Thyroid gland (tissue), 4 donors: Measurements from ENCODE around the gene BANF2. TPM values are rescaled to one million over a fixed set of nuclear protein-coding genes. Genes with fewer than 3 reads are reported as not detected.

Source experiments
- DNase-seq, 2 donors: peaks; one replicate each; pipeline ENCODE4 v3.0.0-alpha.2; 2019
- H3K27ac ChIP-seq, 3 donors: fragments of 200-600 bp; sonication (generic); 1 replicate in 2 of 3; 2 replicates in 1 of 3; pipeline ENCODE4 v1.5.1; 2016 to 2019; ENCODE audit warnings: mild to moderate bottlenecking in 1 of 3, moderate library complexity in 1 of 3
- H3K27me3 ChIP-seq: fragments of 200-600 bp; sonication (generic); one replicate; pipeline ENCODE4 v1.5.1; 2019
- H3K36me3 ChIP-seq, 2 donors: fragments of 200-600 bp; sonication (generic); one replicate each; pipeline ENCODE4 v1.5.1; 2016 to 2019
- H3K4me1 ChIP-seq, 2 donors: fragments of 200-600 bp; sonication (generic); one replicate each; pipeline ENCODE4 v1.5.1; 2017 to 2019
- H3K4me3 ChIP-seq, 3 donors: fragments of 200-600 bp; sonication (generic); replicated peaks in 1 of 3; 1 replicate in 2 of 3; 2 replicates in 1 of 3; pipeline ENCODE4 v1.5.1; 2016; ENCODE audit warnings: mild to moderate bottlenecking in 1 of 3
- H3K9me3 ChIP-seq: fragments of 200-600 bp; sonication (generic); one replicate; pipeline ENCODE4 v1.5.1; 2017
- POLR2A ChIP-seq, 2 donors: fragments of 450-650 bp; IDR thresholded peaks; one replicate each; pipeline ENCODE4 v1.6.1; 2017; ENCODE audit warnings: antibody characterized with exemption in 2 of 2, mild to moderate bottlenecking in 2 of 2, moderate library complexity in 1 of 2
- WGBS, 2 donors: methylation state at CpG; one replicate each; pipeline ENCODE4 v1.1.5; 2017; 5-methylcytosine and 5-hydroxymethylcytosine counted together
- intact Hi-C: fragments of 100-400 bp; cut with DNase I; formaldehyde crosslinking; loops from one replicate; pipeline ENCODE4 v1.15.1; 2023
- total RNA-seq, 4 donors: library from RNA; depleted of rRNA; stranded (reverse); fragments of >200 nt; gene quantifications; one replicate each; pipeline ENCODE4 v1.2.3, GENCODE V29; 2016
- TF ChIP-seq, protein P1 (sequence below), 6 experiments: fragments of 200-600 bp in 3 of 6; fragments of 450-650 bp in 3 of 6; sonication (generic) in 3 of 6; IDR thresholded peaks; one replicate each; pipeline ENCODE4 v1.5.1; 2016 to 2019; ENCODE audit warnings: antibody characterized with exemption in 6 of 6, mild to moderate bottlenecking in 2 of 6, inconsistent platforms in 1 of 6, moderate library complexity in 1 of 6

BANF2 gene
- total RNA-seq, 4 donors from 2014 or later: 15.2 TPM; not detected in 3

DNA sequence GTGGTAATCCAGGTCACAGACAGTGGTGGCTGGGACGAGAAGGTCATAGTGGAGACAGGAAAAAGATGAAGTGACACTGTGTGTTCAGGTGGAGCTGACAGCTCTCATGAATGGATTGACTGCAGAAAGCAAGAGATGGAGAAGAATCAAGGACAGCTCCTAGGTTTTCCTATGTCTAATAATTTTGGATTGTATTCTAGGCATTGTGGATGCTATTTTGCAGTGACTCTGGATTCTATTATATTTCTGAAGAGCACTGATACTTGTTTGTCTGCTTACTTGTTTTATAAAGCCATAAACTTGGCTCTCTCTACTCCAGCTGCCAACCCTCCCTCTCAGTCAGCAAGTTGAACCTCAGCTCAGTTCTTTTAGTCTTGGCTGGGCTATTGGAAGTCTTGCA is 58.7 kb downstream of the BANF2 start:
- no peak for DNase-seq
- no peak overlapping the region for H3K4me3 ChIP-seq
- intact Hi-C loops: no loop called here
- no peaks in the 10 kb centered on the region for H3K27me3 ChIP-seq
- TF ChIP-seq POLR2A (IDR thresholded peaks at IDR 0.05): no peak
- TF ChIP-seq, protein P1, sequence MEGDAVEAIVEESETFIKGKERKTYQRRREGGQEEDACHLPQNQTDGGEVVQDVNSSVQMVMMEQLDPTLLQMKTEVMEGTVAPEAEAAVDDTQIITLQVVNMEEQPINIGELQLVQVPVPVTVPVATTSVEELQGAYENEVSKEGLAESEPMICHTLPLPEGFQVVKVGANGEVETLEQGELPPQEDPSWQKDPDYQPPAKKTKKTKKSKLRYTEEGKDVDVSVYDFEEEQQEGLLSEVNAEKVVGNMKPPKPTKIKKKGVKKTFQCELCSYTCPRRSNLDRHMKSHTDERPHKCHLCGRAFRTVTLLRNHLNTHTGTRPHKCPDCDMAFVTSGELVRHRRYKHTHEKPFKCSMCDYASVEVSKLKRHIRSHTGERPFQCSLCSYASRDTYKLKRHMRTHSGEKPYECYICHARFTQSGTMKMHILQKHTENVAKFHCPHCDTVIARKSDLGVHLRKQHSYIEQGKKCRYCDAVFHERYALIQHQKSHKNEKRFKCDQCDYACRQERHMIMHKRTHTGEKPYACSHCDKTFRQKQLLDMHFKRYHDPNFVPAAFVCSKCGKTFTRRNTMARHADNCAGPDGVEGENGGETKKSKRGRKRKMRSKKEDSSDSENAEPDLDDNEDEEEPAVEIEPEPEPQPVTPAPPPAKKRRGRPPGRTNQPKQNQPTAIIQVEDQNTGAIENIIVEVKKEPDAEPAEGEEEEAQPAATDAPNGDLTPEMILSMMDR (IDR thresholded peaks at IDR 0.05): no peak
- no peaks in the 10 kb centered on the region for H3K36me3 ChIP-seq
- no peaks in the 10 kb centered on the region for H3K9me3 ChIP-seq
- H3K27ac ChIP-seq: no peak overlapping the region
- 86 to 100% methylated on average over 1 of the region's 1 CpG for WGBS, 2 donors
- peaks cover 0 to 12% of the 10 kb centered on the region in 2 donors for H3K4me1 ChIP-seq

DNA sequence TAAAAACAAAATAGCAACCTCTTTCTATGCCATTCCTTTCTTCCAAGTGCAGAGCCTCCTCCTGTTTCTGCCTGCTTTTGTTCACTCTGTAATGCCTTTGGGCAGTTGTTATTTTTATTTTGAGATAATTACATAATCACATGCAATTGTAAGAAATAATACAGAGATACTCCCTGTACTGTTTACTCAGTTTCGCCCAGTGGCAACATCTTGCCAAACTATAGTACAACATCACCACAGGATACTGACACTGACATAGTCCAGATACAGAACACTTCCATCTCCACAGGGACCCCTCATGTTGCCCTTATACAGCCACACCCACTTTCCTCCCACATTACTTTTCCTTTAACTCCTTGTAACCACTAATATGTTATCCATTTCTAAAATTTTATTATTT is 59.7 kb downstream of the BANF2 start:
- H3K9me3 ChIP-seq: no peaks in the 10 kb centered on the region
- H3K27ac ChIP-seq: no peak overlapping the region
- intact Hi-C loops: no loop called here
- DNase-seq: no peak
- 88 to 90% methylated on average over 1 of the region's 1 CpG for WGBS, 2 donors
- peaks cover 0 to 12% of the 10 kb centered on the region in 2 donors for H3K4me1 ChIP-seq
- TF ChIP-seq, protein P1 (IDR thresholded peaks at IDR 0.05): no peak
- no peak for TF ChIP-seq POLR2A (IDR thresholded peaks at IDR 0.05)
- H3K27me3 ChIP-seq: no peaks in the 10 kb centered on the region
- no peak overlapping the region for H3K4me3 ChIP-seq
- no peaks in the 10 kb centered on the region for H3K36me3 ChIP-seq

DNA sequence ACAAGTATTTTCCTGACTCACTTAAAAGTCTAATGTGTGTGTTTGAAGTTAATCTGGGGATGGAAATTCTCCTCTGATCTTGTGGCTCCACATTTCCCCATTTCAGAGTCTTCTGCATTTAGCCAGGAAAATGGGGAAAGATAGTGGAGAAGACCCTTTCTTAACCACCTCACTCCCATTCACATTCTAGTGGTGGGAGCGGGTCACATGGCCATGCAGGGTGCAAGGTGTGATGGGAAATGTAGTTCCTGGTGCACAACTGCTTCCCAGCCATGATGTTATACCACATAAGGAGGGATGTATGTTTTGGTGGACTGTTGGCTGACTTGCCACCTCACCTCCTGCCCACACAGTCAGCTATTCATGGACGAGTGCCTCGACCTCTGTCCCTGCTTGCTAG is 61.8 kb downstream of the BANF2 start:
- Histone ChIP-seq H3K9me3 (no peaks in the 10 kb centered on the region), H3K36me3 (no peaks in the 10 kb centered on the region), H3K27me3 (no peaks in the 10 kb centered on the region), H3K27ac (no peak overlapping the region), H3K4me1 (peaks cover 0 to 12% of the 10 kb centered on the region in 2 donors), H3K4me3 (no peak overlapping the region)
- TF ChIP-seq POLR2A (IDR thresholded peaks at IDR 0.05): no peak
- TF ChIP-seq, protein P1 (IDR thresholded peaks at IDR 0.05): no peak
- intact Hi-C loops: no loop called here
- 79 to 88% methylated on average over 3 of the region's 3 CpGs for WGBS, 2 donors
- DNase-seq: no peak

DNA sequence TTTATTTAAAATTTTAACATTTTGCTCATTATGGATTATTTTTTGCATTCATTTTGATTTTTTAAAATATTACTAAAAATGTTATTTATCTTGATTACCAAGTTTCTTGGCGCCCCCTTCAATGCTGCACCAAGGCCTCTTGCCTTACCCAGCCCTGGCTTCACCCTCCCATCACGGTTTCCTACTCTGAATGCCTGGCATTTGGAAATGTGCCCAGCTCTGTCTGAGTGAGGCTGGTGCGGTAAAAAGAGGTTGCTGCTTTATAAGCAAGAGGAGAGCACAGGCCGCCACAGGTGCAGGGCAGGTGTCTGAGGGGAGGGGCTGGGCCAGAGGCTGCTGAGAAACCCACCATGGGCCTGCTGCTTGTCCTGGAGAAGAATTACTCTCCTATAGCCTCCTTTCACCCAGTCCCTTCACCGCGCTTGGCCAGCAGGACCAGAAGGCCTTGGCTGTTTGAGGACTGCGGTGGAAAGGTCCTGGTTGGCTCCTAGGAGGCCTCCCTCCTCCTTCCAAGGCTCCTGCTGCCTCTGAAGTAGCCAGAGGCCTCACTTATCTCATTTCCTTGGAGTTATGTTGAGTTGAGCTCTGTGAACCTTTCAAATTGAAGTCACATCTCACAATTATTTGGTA is 62.6 kb downstream of the BANF2 start:
- DNase-seq: peak; percentile 80 to 81
- Histone ChIP-seq H3K4me1 (peaks cover 0 to 12% of the 10 kb centered on the region in 2 donors), H3K36me3 (no peaks in the 10 kb centered on the region), H3K27ac (peak overlapping the region; percentile 36 to 63 (median 59)), H3K9me3 (no peaks in the 10 kb centered on the region), H3K27me3 (no peaks in the 10 kb centered on the region), H3K4me3 (no peak overlapping the region)
- intact Hi-C loops: no loop called here
- WGBS, 2 donors: 66% methylated on average over 7 of the region's 7 CpGs
- TF ChIP-seq POLR2A (IDR thresholded peaks at IDR 0.05): no peak
- TF ChIP-seq, protein P1 (IDR thresholded peaks at IDR 0.05): no peak

DNA sequence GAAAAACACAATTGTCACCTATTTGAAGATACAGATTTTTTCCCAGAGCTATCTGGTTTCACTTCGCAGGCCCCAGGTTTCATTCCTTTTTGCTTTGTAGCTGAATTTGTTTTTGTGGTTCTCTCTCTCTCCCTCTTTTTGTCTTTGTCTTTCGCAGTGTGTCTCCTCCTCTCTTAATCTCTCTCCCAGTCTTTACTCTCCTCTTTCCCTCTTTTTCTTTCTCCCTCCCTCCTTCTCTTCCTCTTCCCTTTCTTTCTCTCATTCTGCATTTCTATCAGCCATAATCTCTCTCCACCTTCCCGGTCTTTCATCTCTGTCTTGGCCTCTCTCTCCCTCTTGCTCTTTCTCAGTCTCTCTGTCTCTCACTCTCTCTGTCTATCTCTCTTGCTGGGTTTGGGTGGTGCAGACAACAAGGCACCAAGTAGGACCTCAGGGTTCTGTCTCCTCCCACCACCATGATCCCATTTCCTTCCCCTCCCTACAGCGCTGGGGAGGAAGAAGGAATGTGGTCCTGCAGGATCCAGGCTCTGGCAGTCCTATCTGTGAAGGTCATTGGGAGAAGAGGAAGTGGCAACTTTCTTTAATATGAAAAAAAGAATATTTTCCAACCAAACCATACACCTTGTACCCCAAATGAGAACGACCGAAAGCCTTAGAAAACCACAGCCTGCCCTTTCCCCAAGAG is 63.2 kb downstream of the BANF2 start:
- Histone ChIP-seq H3K9me3 (no peaks in the 10 kb centered on the region), H3K4me3 (no peak overlapping the region), H3K27ac (peak overlapping the region; percentile 36 to 63 (median 59)), H3K4me1 (peaks cover 0 to 12% of the 10 kb centered on the region in 2 donors), H3K27me3 (no peaks in the 10 kb centered on the region), H3K36me3 (no peaks in the 10 kb centered on the region)
- intact Hi-C loops: no loop called here
- 76 to 77% methylated on average over 6 of the region's 6 CpGs for WGBS, 2 donors
- TF ChIP-seq, protein P1 (IDR thresholded peaks at IDR 0.05): no peak
- TF ChIP-seq POLR2A (IDR thresholded peaks at IDR 0.05): no peak
- DNase-seq: peak in 1 of 2 donors; percentile 25
